Brain (organoid and tissue), 1 donor: ENCODE measurements around the gene TUBGCP3. TPM values are rescaled to one million over a fixed set of nuclear protein-coding genes. Genes with fewer than 3 reads are reported as not detected.

Experiments used
- polyA plus RNA-seq: library from polyadenylated mRNA; stranded (reverse); fragments of 350-450 nt; fragmentation: Illumina TruSeq; extraction: RNeasy Lipid Tissue Mini Kit (QIAGEN cat#74804); gene quantifications from one replicate; pipeline ENCODE4 v1.2.3, GENCODE V29; 2015; ENCODE audit warnings: low read depth, low replicate concordance; ENCODE audit not compliant: insufficient read depth

The TUBGCP3 gene
- polyA plus RNA-seq, 1 donor from 2014 or later = 15.8 TPM

Other genes with a start within 250 kb of the TUBGCP3 start
- gene SPACA7, start 211.8 kb downstream of the TUBGCP3 start, polyA plus RNA-seq = not detected
- 52.1 TPM for gene ATP11A, start 101.9 kb upstream of the TUBGCP3 start, polyA plus RNA-seq